Colonic mucosa (tissue), 4 donors: Measurements from ENCODE around the gene AK9. TPM values are rescaled to one million over a fixed set of nuclear protein-coding genes. Genes with fewer than 3 reads are reported as not detected.
"Not testable (repeated sequence)": the region's sequence is repeated elsewhere in the genome, so short reads cannot be mapped to it uniquely, and the experiment has no call there.

Source experiments
- DNase-seq: peaks from one replicate; pipeline ENCODE4 v3.0.0-alpha.2; 2020
- H3K27ac ChIP-seq: fragments of 200-600 bp; one replicate; pipeline ENCODE4 v1.8.0; 2021
- H3K27me3 ChIP-seq: fragments of 200-600 bp; one replicate; pipeline ENCODE4 v1.8.0; 2021
- H3K36me3 ChIP-seq: fragments of 200-600 bp; one replicate; pipeline ENCODE4 v1.8.0; 2021
- H3K4me1 ChIP-seq: fragments of 200-600 bp; one replicate; pipeline ENCODE4 v1.8.0; 2021; ENCODE audit warnings: mild to moderate bottlenecking
- H3K4me3 ChIP-seq: fragments of 200-600 bp; one replicate; pipeline ENCODE4 v1.8.0; 2021
- H3K9ac ChIP-seq, 2 donors: one replicate each; pipeline ENCODE4 v1.7.0; 2013; ENCODE audit warnings: control low read depth in 2 of 2, low read depth in 2 of 2, low read length in 2 of 2
- H3K9me3 ChIP-seq: fragments of 200-600 bp; one replicate; pipeline ENCODE4 v1.8.0; 2021
- intact Hi-C: fragments of 100-400 bp; cut with DNase I; formaldehyde crosslinking; loops from one replicate; pipeline ENCODE4 v1.14.1; 2022
- total RNA-seq, 2 donors: library from RNA; stranded (reverse); fragmentation: NEBNext Ultra II Directional in 1 of 2; extraction: Animal tissue kit (Norgen Biotek cat#: 25700) in 1 of 2; gene quantifications; one replicate each; pipeline ENCODE4 v1.2.1, GENCODE V29; 2021
- TF ChIP-seq, protein P1 (sequence below): fragments of 200-600 bp; IDR thresholded peaks from one replicate; pipeline ENCODE4 v1.8.0; 2022; ENCODE audit warnings: antibody characterized with exemption, mild to moderate bottlenecking
- donor health status: healthy.
- donor health status: DM: no; HTN: no; CAD: no.
- donor health status: DM: no; HTN: no; CAD: no.

Gene AK9
- total RNA-seq, 2 donors from 2014 or later: 5.6 to 5.7 TPM

DNA sequence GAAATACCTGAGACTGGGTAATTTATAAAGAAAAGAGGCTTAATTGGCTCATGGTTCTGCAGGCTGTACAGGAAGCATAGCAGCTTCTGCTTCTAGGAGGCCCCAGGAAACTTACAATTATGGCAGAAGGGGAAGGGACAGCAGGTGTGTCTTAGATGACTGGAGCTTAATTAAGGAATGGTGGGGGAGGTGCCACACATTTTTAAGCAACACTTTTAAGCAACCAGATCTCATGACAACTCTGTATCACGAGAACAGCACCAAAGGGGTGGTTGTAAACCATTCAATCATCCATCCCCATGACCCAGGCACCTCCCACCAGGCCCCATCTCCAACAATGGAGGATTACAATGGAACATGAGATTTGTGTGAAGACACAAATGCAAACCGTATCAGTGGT lies 27.0 kb upstream of the AK9 start:
- Histone ChIP-seq H3K4me3 (no peak overlapping the region), H3K9me3 (no peaks in the 10 kb centered on the region), H3K36me3 (no peaks in the 10 kb centered on the region), H3K27ac (no peak overlapping the region), H3K9ac (no peak overlapping the region), H3K4me1 (no peaks in the 10 kb centered on the region), H3K27me3 (no peaks in the 10 kb centered on the region)
- no peak for DNase-seq
- TF ChIP-seq, protein P1, sequence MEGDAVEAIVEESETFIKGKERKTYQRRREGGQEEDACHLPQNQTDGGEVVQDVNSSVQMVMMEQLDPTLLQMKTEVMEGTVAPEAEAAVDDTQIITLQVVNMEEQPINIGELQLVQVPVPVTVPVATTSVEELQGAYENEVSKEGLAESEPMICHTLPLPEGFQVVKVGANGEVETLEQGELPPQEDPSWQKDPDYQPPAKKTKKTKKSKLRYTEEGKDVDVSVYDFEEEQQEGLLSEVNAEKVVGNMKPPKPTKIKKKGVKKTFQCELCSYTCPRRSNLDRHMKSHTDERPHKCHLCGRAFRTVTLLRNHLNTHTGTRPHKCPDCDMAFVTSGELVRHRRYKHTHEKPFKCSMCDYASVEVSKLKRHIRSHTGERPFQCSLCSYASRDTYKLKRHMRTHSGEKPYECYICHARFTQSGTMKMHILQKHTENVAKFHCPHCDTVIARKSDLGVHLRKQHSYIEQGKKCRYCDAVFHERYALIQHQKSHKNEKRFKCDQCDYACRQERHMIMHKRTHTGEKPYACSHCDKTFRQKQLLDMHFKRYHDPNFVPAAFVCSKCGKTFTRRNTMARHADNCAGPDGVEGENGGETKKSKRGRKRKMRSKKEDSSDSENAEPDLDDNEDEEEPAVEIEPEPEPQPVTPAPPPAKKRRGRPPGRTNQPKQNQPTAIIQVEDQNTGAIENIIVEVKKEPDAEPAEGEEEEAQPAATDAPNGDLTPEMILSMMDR: no peak
- intact Hi-C loops: no loop called here

DNA sequence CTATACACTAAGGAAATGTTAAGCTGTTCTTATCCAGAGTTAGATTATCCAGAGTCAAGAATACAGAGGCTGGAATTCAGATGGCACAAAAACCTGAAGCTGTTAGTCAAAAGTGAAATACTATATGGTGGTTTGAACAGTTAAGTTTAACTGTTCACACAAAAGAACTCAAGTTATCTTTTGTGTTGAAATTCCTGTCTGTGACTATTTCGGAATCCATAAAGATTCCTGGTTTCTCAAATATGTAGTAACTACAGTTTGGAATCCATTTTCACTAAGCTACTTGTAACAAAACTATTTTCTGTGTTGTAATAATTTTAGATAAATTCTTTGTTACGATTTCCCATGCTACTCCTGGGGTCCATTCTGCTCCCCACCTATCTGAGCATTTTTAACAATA lies 24.6 kb upstream of the AK9 start:
- Histone ChIP-seq H3K4me3 (no peak overlapping the region), H3K27ac (no peak overlapping the region), H3K9me3 (no peaks in the 10 kb centered on the region), H3K36me3 (no peaks in the 10 kb centered on the region), H3K9ac (no peak overlapping the region), H3K4me1 (no peaks in the 10 kb centered on the region), H3K27me3 (no peaks in the 10 kb centered on the region)
- no peak for DNase-seq
- intact Hi-C loops: no loop called here
- TF ChIP-seq, protein P1: no peak

DNA sequence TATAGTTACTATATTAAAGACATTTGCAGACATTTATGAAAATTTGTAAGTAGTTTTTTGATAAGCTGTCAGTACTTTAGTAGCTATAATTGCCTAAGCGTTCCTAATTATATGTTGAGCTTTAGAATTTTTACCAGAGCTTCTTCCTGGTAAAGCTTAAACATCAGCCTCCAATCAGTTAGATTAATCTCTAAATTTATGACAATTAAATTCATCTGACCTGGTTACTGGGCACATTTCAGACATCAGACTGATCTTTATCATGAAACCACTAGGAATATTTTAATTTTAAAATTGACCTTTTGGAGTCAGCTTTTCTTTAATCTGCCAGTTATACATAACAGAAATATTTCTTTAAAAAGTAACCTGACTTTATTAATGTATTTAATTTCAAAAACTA lies 23.6 kb upstream of the AK9 start:
- Histone ChIP-seq H3K27ac (no peak overlapping the region), H3K4me3 (no peak overlapping the region), H3K9ac (no peak overlapping the region), H3K27me3 (no peaks in the 10 kb centered on the region), H3K4me1 (no peaks in the 10 kb centered on the region), H3K36me3 (no peaks in the 10 kb centered on the region), H3K9me3 (no peaks in the 10 kb centered on the region)
- DNase-seq: no peak
- TF ChIP-seq, protein P1: no peak
- intact Hi-C loops: no loop called here

DNA sequence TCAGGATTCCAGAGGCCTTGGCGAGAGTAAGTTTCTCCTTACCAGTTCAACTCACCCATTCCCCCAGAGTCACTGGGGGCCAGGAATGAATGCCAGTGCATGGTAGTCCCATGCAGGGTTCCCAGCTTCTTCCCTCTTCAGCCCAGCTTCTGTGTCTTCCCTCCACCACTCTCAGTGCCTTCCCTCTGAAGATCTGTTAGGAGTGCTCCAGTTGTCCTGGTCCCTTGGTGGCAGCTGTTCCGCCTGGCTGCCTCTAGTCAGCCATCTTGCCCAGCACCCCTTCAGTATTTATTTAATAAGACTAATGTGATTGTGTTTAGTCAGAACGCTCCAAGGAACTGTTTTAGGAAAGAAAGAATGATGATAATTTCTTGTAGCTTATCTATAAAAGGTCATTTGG lies 23.2 kb upstream of the AK9 start:
- H3K36me3 ChIP-seq: no peaks in the 10 kb centered on the region
- intact Hi-C loops: no loop called here
- no peak overlapping the region for H3K9ac ChIP-seq
- no peak for DNase-seq
- no peaks in the 10 kb centered on the region for H3K9me3 ChIP-seq
- H3K4me3 ChIP-seq: no peak overlapping the region
- no peak overlapping the region for H3K27ac ChIP-seq
- no peaks in the 10 kb centered on the region for H3K4me1 ChIP-seq
- no peaks in the 10 kb centered on the region for H3K27me3 ChIP-seq
- TF ChIP-seq, protein P1: no peak

DNA sequence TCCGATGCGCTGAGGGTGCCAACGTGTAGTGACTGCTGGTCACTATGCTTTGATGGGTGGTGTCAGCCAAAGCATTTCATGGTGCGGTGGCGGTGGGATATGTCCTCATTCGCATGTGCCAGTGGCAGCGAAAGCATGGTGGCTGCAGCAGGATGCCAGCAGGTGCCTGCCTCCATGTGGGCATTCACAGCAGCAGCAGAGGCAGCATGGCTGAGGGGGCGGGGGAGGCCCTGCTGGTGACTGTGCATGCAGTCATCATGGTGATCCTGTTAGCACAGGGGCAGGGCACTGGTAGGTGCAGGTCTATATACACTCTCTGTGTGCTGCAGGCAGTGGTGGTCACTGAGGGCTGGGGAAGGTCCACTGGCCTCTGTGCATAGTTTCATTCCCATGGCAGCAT lies 22.1 kb upstream of the AK9 start:
- no peak for DNase-seq
- intact Hi-C loops: no loop called here

DNA sequence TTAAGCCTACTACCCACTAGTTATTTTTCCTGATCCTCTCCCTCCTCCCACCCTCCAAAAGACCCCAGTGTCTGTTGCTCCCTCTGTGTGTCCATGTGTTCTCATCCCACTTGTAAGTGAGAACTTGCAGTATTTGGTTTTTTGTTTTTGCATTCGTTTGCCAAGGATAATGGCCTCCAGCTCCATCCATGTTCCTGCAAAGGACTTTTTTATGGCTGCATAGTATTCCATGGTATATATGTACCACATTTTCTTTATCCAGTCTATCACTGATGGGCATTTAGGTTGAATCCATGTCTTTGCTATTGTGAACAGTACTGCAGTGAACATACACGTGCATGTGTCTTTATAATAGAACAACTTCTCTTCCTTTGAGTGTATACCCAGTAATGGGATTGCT lies 17.1 kb upstream of the AK9 start:
- not testable (repeated sequence) for H3K9me3 ChIP-seq
- intact Hi-C loops: loop anchor here (5.0 kb wide), 1 partner anchor 684 kb away; no protein-coding TSS in a partner anchor

More for the DNA sequence above, 22.1 kb upstream of the AK9 start:
- Histone ChIP-seq H3K27ac (no peak overlapping the region), H3K9me3 (no peaks in the 10 kb centered on the region), H3K9ac (no peak overlapping the region), H3K4me3 (no peak overlapping the region), H3K27me3 (no peaks in the 10 kb centered on the region), H3K36me3 (no peaks in the 10 kb centered on the region), H3K4me1 (no peaks in the 10 kb centered on the region)
- TF ChIP-seq, protein P1: no peak

More for the DNA sequence above, 17.1 kb upstream of the AK9 start:
- H3K4me1 ChIP-seq, H3K27me3 ChIP-seq, H3K36me3 ChIP-seq, DNase-seq, H3K27ac ChIP-seq, H3K9ac ChIP-seq, H3K4me3 ChIP-seq: not testable (repeated sequence)
